SU-DHL-6 (cell line): Measurements from ENCODE around the gene IGSF5.

ENCODE experiments used
- CTCF ChIP-seq: fragments of 200-600 bp; sonication (generic); IDR thresholded peaks from one replicate; pipeline ENCODE4 v1.5.1; 2017; ENCODE audit warnings: antibody characterized with exemption, mild to moderate bottlenecking, low read length, moderate library complexity; ENCODE audit not compliant: insufficient read depth, poor library complexity, severe bottlenecking
- EZH2phosphoT487 ChIP-seq: fragments of 200-600 bp; sonication (generic), shearing (Covaris generic); conservative IDR thresholded peaks from 2 replicates; pipeline ENCODE4 v1.6.1; 2018; ENCODE audit warnings: mild to moderate bottlenecking, antibody characterized with exemption, low read length, moderate library complexity, mixed read lengths

DNA sequence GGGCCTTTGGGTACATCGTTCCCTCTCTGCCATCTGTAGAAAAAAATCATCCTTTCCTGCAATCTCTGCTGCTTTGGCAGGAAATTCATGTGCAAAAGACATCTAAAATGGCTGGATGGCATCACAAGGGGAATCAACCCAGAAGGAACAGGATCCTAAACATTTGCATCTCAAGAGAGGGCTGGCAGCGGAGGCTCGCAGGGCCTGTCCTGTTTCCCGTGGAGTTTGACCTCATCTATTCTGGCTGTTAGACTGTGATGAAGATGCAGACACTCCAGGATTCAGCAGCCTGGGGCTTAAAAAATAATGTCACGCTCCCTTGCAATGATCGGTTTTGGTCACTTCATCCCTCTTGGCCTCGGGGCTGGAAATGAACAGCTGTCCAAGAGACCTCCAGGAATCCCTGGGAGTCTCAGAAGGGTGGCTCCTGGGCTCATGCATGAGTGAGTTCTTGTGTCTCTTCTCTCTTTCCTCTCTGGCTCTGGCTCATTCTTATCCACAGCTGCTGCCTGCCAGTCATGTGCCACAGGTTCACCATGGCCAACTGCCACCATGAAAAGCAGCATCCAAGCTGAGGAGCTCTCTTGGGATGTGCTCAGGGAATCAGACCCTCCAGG is 106.1 kb downstream of the IGSF5 start:
- TF ChIP-seq EZH2phosphoT487: no peak
- no peak for TF ChIP-seq CTCF
